ENCODE measurements around the gene MGMT. TPM values are rescaled to one million over a fixed set of nuclear protein-coding genes. Genes with fewer than 3 reads are reported as not detected.

MGMT gene
- polyA plus RNA-seq, 2 donors = 8.6 to 13.0 TPM

GRCh38 chr10:129500617-129501339 is 33.7 kb downstream of the MGMT start:
- no peak overlapping the region for H3K27ac ChIP-seq (ENCODE audit: low read depth in 2 of 2, low read length in 1 of 2)
- no peaks in the 10 kb centered on the region for H3K27me3 ChIP-seq (ENCODE audit: control insufficient read depth in 1 of 2, insufficient read depth in 2 of 2, low read length in 2 of 2)
- no peak overlapping the region for H3K4me3 ChIP-seq (ENCODE audit: low read depth in 1 of 2, low read length in 2 of 2)
- H3K36me3 ChIP-seq (ENCODE audit: control insufficient read depth in 2 of 2, insufficient read depth in 2 of 2, low read length in 1 of 2) = no peaks in the 10 kb centered on the region
- WGBS, 2 donors = 88% methylated on average over 9 of the region's 9 CpGs
- no peaks in the 10 kb centered on the region for H3K4me1 ChIP-seq (ENCODE audit: control insufficient read depth in 2 of 2, insufficient read depth in 2 of 2, low read length in 1 of 2)
- peaks cover 0 to 10% of the 10 kb centered on the region in 2 donors for H3K9me3 ChIP-seq (ENCODE audit: control insufficient read depth in 2 of 2, insufficient read depth in 1 of 2, low read depth in 1 of 2, low read length in 1 of 2)

DNA sequence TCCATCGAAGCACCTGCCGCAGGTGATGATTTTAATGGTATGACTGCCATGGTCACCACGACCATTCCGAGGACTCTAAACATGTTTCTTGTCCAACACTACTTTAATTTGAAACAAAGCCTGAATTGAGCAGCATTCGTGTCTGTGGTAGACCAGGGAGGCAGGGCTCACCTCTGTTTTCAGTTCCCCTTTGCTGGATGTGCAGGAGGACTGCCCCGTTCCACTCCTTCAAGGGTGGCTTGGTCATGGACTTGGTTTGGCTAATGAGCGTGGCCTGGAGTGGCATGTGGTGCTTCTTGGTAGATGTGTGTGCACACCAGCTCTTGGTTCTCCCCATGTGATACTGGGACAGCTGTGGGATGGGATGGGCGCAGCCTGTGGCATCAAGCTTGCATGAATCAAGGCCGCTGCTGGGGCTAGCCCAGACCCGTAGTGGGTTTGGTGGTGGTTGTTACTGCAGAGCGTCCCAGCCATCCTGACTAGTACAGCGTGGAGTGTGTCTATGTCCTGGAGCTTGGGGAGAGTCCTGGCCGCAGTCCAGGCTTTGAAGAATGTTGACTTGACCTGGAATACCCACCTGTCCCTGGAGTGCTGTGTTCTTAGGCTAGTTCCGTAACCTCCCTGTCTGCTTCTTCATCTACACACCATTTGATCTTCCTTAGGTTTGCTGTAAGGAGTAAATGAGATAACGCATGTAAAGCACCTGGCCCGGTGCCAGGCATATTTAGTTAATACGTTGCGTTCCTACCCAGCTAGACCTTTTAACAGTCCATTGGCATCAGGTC is 34.8 kb downstream of the MGMT start:
- no peak overlapping the region for H3K27ac ChIP-seq (ENCODE audit: low read depth in 2 of 2, low read length in 1 of 2)
- H3K4me3 ChIP-seq (ENCODE audit: low read depth in 1 of 2, low read length in 2 of 2) = no peak overlapping the region
- 80 to 85% methylated on average over 18 of the region's 18 CpGs for WGBS, 2 donors
- H3K4me1 ChIP-seq (ENCODE audit: control insufficient read depth in 2 of 2, insufficient read depth in 2 of 2, low read length in 1 of 2) = no peaks in the 10 kb centered on the region
- no peaks in the 10 kb centered on the region for H3K27me3 ChIP-seq (ENCODE audit: control insufficient read depth in 1 of 2, insufficient read depth in 2 of 2, low read length in 2 of 2)
- H3K9me3 ChIP-seq (ENCODE audit: control insufficient read depth in 2 of 2, insufficient read depth in 1 of 2, low read depth in 1 of 2, low read length in 1 of 2) = peaks cover 0 to 11% of the 10 kb centered on the region in 2 donors
- no peaks in the 10 kb centered on the region for H3K36me3 ChIP-seq (ENCODE audit: control insufficient read depth in 2 of 2, insufficient read depth in 2 of 2, low read length in 1 of 2)

- Histone ChIP-seq H3K4me1 (ENCODE audit: control insufficient read depth in 2 of 2, insufficient read depth in 2 of 2, low read length in 1 of 2) (no peaks in the 10 kb centered on the region), H3K27me3 (ENCODE audit: control insufficient read depth in 1 of 2, insufficient read depth in 2 of 2, low read length in 2 of 2) (no peaks in the 10 kb centered on the region), H3K36me3 (ENCODE audit: control insufficient read depth in 2 of 2, insufficient read depth in 2 of 2, low read length in 1 of 2) (no peaks in the 10 kb centered on the region), H3K4me3 (ENCODE audit: low read depth in 1 of 2, low read length in 2 of 2) (no peak overlapping the region), H3K27ac (ENCODE audit: low read depth in 2 of 2, low read length in 1 of 2) (no peak overlapping the region), H3K9me3 (ENCODE audit: control insufficient read depth in 2 of 2, insufficient read depth in 1 of 2, low read depth in 1 of 2, low read length in 1 of 2) (peaks cover 0 to 11% of the 10 kb centered on the region in 2 donors)
- 72 to 78% methylated on average over 5 of the region's 5 CpGs for WGBS, 2 donors
These were observed 35.4 kb downstream of the MGMT start for GRCh38 chr10:129502448-129502847.

DNA sequence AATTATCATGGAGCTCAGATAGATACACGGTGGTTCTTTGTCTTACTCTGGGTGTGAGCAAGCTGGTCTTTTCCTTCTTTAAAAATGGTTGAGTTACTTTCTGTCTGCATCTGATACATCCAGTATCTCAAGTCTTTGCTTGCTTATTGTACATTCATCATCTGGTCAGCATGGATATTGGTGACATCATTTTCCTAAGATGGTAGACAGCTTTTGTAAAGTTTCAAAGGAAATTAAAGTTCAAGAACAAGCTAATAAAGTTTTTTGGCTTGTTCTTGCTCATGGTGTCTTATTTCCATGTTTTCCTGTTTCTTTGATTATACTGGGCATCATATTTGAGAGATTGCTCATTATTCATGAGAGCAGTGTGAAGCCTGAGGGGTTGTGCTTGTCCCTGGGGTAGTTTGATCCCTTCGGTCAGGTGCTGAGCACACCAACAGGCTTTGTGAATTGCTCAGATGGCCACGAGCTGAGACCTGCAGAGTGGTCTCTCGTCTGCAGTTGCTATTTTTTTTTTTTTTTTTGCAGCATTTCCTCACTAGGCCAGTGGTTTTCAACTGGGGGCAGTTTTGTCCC is 38.5 kb downstream of the MGMT start:
- no peak overlapping the region for H3K27ac ChIP-seq (ENCODE audit: low read depth in 2 of 2, low read length in 1 of 2)
- H3K4me3 ChIP-seq (ENCODE audit: low read depth in 1 of 2, low read length in 2 of 2) = no peak overlapping the region
- H3K9me3 ChIP-seq (ENCODE audit: control insufficient read depth in 2 of 2, insufficient read depth in 1 of 2, low read depth in 1 of 2, low read length in 1 of 2) = peaks cover 3 to 9% of the 10 kb centered on the region in 2 donors
- H3K4me1 ChIP-seq (ENCODE audit: control insufficient read depth in 2 of 2, insufficient read depth in 2 of 2, low read length in 1 of 2) = no peaks in the 10 kb centered on the region
- WGBS, 2 donors = 48 to 62% methylated on average over 4 of the region's 4 CpGs
- no peaks in the 10 kb centered on the region for H3K36me3 ChIP-seq (ENCODE audit: control insufficient read depth in 2 of 2, insufficient read depth in 2 of 2, low read length in 1 of 2)
- no peaks in the 10 kb centered on the region for H3K27me3 ChIP-seq (ENCODE audit: control insufficient read depth in 1 of 2, insufficient read depth in 2 of 2, low read length in 2 of 2)

DNA sequence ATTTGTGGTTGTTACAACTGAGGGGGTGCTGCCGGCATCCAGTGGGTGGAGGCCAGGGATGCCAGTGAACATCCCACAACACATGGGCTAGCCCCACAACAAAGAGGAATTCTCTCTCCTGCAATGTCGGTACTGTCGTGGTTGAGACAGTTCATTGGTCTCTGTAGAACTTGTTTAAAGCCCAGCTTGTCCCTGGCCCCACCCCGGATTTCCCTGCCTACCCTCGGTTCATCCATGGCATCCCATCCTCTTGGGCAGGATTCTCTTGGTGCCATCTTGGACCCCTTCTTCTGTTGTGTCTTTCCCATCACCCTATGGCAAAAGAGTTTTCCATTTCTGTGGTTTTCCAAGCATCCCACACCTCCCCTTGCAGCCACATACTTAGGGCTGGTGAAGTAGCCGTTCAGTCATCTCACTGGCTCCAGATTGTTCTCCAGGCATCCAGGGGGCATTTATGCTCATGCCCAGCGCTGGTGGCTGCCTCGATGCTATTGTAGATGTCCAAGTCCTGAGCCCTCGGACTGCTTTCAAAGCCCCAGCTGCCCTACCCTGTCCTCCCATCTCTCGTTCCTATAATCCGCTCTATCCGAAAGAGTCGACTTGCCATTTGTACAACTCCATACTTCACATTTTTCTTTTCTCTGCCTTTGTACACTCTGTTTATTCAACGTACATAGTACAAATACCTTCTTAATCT is 39.2 kb downstream of the MGMT start:
- H3K9me3 ChIP-seq (ENCODE audit: control insufficient read depth in 2 of 2, insufficient read depth in 1 of 2, low read depth in 1 of 2, low read length in 1 of 2) = peaks cover 3 to 9% of the 10 kb centered on the region in 2 donors
- H3K27me3 ChIP-seq (ENCODE audit: control insufficient read depth in 1 of 2, insufficient read depth in 2 of 2, low read length in 2 of 2) = no peaks in the 10 kb centered on the region
- H3K27ac ChIP-seq (ENCODE audit: low read depth in 2 of 2, low read length in 1 of 2) = no peak overlapping the region
- H3K36me3 ChIP-seq (ENCODE audit: control insufficient read depth in 2 of 2, insufficient read depth in 2 of 2, low read length in 1 of 2) = no peaks in the 10 kb centered on the region
- 77 to 79% methylated on average over 14 of the region's 14 CpGs for WGBS, 2 donors
- no peaks in the 10 kb centered on the region for H3K4me1 ChIP-seq (ENCODE audit: control insufficient read depth in 2 of 2, insufficient read depth in 2 of 2, low read length in 1 of 2)
- H3K4me3 ChIP-seq (ENCODE audit: low read depth in 1 of 2, low read length in 2 of 2) = no peak overlapping the region

DNA sequence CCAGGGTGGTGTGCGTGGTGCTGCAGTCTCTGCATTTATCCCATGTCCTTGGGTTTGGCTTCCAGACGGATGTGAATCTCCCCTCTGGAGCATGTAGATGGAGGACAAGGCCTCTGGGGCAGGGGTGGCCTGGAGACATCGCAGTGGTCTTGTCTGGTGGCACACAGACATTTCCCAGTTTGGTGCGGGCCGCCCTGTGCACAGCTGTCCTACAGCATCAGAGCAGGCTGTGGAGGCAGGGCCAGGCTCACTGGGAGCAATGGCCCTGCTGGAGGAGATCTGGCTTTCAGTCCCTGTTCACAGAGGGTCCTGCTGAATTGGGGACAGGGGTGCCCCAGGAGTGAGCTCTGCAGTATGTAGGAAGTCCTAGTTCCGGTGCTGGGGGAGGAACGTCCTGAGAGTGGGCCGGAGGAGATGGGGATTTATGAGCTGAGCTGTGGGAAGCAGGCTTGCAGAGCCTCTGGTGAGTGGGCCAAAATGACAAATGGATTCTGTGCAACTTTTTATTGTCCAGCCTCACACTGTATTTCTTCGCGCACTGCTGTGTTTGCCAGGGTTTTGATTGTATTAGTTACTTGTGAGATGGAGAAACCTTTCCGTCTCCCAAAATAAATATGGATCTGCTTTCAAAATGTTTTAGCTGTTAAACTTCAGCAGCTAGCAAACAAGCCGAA is 40.3 kb downstream of the MGMT start:
- H3K36me3 ChIP-seq (ENCODE audit: control insufficient read depth in 2 of 2, insufficient read depth in 2 of 2, low read length in 1 of 2) = no peaks in the 10 kb centered on the region
- H3K27me3 ChIP-seq (ENCODE audit: control insufficient read depth in 1 of 2, insufficient read depth in 2 of 2, low read length in 2 of 2) = no peaks in the 10 kb centered on the region
- 81% methylated on average over 12 of the region's 12 CpGs for WGBS, 2 donors
- H3K4me1 ChIP-seq (ENCODE audit: control insufficient read depth in 2 of 2, insufficient read depth in 2 of 2, low read length in 1 of 2) = no peaks in the 10 kb centered on the region
- peaks cover 3 to 5% of the 10 kb centered on the region in 2 donors for H3K9me3 ChIP-seq (ENCODE audit: control insufficient read depth in 2 of 2, insufficient read depth in 1 of 2, low read depth in 1 of 2, low read length in 1 of 2)
- H3K27ac ChIP-seq (ENCODE audit: low read depth in 2 of 2, low read length in 1 of 2) = no peak overlapping the region
- no peak overlapping the region for H3K4me3 ChIP-seq (ENCODE audit: low read depth in 1 of 2, low read length in 2 of 2)

- no peaks in the 10 kb centered on the region for H3K4me1 ChIP-seq (ENCODE audit: control insufficient read depth in 2 of 2, insufficient read depth in 2 of 2, low read length in 1 of 2)
- H3K27me3 ChIP-seq (ENCODE audit: control insufficient read depth in 1 of 2, insufficient read depth in 2 of 2, low read length in 2 of 2) = no peaks in the 10 kb centered on the region
- peaks cover 3 to 5% of the 10 kb centered on the region in 2 donors for H3K9me3 ChIP-seq (ENCODE audit: control insufficient read depth in 2 of 2, insufficient read depth in 1 of 2, low read depth in 1 of 2, low read length in 1 of 2)
- no peaks in the 10 kb centered on the region for H3K36me3 ChIP-seq (ENCODE audit: control insufficient read depth in 2 of 2, insufficient read depth in 2 of 2, low read length in 1 of 2)
- H3K27ac ChIP-seq (ENCODE audit: low read depth in 2 of 2, low read length in 1 of 2) = no peak overlapping the region
- WGBS, 2 donors = 94 to 95% methylated on average over 12 of the region's 12 CpGs
- no peak overlapping the region for H3K4me3 ChIP-seq (ENCODE audit: low read depth in 1 of 2, low read length in 2 of 2)
These were observed 42.1 kb downstream of the MGMT start for GRCh38 chr10:129509155-129509554.

DNA sequence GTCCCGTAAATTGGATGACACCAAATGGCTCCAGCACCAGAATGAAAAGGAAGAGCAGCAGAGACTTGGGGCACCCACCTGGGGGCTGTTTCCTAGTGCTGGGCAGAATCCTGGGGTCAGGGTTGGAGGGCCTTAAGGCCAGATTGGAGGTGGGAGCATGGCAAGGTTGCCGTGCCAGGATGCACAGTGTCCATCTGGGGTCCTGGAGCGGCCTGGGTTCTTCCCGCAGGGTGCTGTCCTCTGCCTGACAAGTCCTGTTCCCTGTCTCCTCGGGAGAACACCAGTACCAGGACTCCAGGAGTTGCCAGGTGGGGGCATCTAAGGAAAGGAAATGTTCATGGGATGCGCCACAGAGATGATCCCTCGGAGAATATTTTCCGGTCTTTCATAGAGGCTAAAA is 42.8 kb downstream of the MGMT start:
- H3K4me1 ChIP-seq (ENCODE audit: control insufficient read depth in 2 of 2, insufficient read depth in 2 of 2, low read length in 1 of 2) = peaks cover 0 to 3% of the 10 kb centered on the region in 2 donors
- WGBS, 2 donors = 78% methylated on average over 8 of the region's 8 CpGs
- H3K36me3 ChIP-seq (ENCODE audit: control insufficient read depth in 2 of 2, insufficient read depth in 2 of 2, low read length in 1 of 2) = no peaks in the 10 kb centered on the region
- H3K27ac ChIP-seq (ENCODE audit: low read depth in 2 of 2, low read length in 1 of 2) = no peak overlapping the region
- no peaks in the 10 kb centered on the region for H3K27me3 ChIP-seq (ENCODE audit: control insufficient read depth in 1 of 2, insufficient read depth in 2 of 2, low read length in 2 of 2)
- H3K4me3 ChIP-seq (ENCODE audit: low read depth in 1 of 2, low read length in 2 of 2) = no peak overlapping the region
- H3K9me3 ChIP-seq (ENCODE audit: control insufficient read depth in 2 of 2, insufficient read depth in 1 of 2, low read depth in 1 of 2, low read length in 1 of 2) = peaks cover 3 to 5% of the 10 kb centered on the region in 2 donors

- Histone ChIP-seq H3K4me3 (ENCODE audit: low read depth in 1 of 2, low read length in 2 of 2) (no peak overlapping the region), H3K36me3 (ENCODE audit: control insufficient read depth in 2 of 2, insufficient read depth in 2 of 2, low read length in 1 of 2) (no peaks in the 10 kb centered on the region), H3K9me3 (ENCODE audit: control insufficient read depth in 2 of 2, insufficient read depth in 1 of 2, low read depth in 1 of 2, low read length in 1 of 2) (peaks cover 3% of the 10 kb centered on the region in 2 donors), H3K4me1 (ENCODE audit: control insufficient read depth in 2 of 2, insufficient read depth in 2 of 2, low read length in 1 of 2) (peaks cover 0 to 3% of the 10 kb centered on the region in 2 donors), H3K27me3 (ENCODE audit: control insufficient read depth in 1 of 2, insufficient read depth in 2 of 2, low read length in 2 of 2) (no peaks in the 10 kb centered on the region), H3K27ac (ENCODE audit: low read depth in 2 of 2, low read length in 1 of 2) (no peak overlapping the region)
- WGBS, 2 donors = 91 to 95% methylated on average over 13 of the region's 13 CpGs
These were observed 44.0 kb downstream of the MGMT start for GRCh38 chr10:129511086-129511485.

Data from esophagus (tissue), 2 donors.